Endothelial cell of umbilical vein (primary cell): ENCODE measurements around the gene RNF10. TPM values are rescaled to one million over a fixed set of nuclear protein-coding genes. Genes with fewer than 3 reads are reported as not detected.

Experiments used
- BruUV-seq: library from RNA; stranded (reverse); fragments of 400-500 nt; replicated peaks from 2 replicates; lab custom pipeline; 2021; lab: Mats Ljungman, UMichigan
- CTCF ChIA-PET: fragments of 300-600, 350-600 bp; sonication (Branson Sonifier 250); formaldehyde crosslinking; loops from one replicate; lab custom pipeline; 2021; ENCODE audit warnings: antibody characterized with exemption, inconsistent platforms; lab: Charles Lee
- POLR2A ChIA-PET: fragments of 300-600, 350-600 bp; sonication (Branson Sonifier 250); formaldehyde crosslinking; loops from one replicate; lab custom pipeline; 2021; ENCODE audit warnings: antibody characterized with exemption, inconsistent platforms; lab: Charles Lee
- DNase-seq: peaks from one replicate; pipeline ENCODE4 v3.0.0-alpha.2; 2011; ENCODE audit warnings: low read depth, low spot score
- FAIRE-seq: peaks from 2 replicates; lab custom pipeline; 2011; peaks lifted over from hg19 to GRCh38; lab: Jason Lieb, UNC
- H2AFZ ChIP-seq: 2 replicates; pipeline ENCODE4 v1.6.0; 2012; ENCODE audit warnings: low read depth, low read length, control low read depth, inconsistent platforms
- H3K27ac ChIP-seq: 2 replicates; pipeline ENCODE4 v1.5.1; 2011; ENCODE audit warnings: low read depth, mild to moderate bottlenecking, control low read depth, low read length, moderate library complexity; ENCODE audit not compliant: insufficient read depth
- H3K27me3 ChIP-seq, 2 experiments: 2 replicates each; pipeline versions ENCODE4 v1.6.0 to v1.6.1; 2011; ENCODE audit warnings: low read length in 2 of 2, mixed read lengths in 1 of 2; ENCODE audit not compliant: control insufficient read depth in 2 of 2, insufficient read depth in 2 of 2
- H3K36me3 ChIP-seq, 2 experiments: 2 replicates in 1 of 2; 3 replicates in 1 of 2; pipeline ENCODE4 v1.5.1; 2011; ENCODE audit warnings: low read length in 2 of 2, mild to moderate bottlenecking in 1 of 2, moderate library complexity in 1 of 2; ENCODE audit not compliant: control insufficient read depth in 2 of 2, insufficient read depth in 2 of 2; ENCODE audit errors: extremely low read depth in 1 of 2
- H3K4me1 ChIP-seq: 3 replicates; pipeline ENCODE4 v1.5.1; 2011; ENCODE audit warnings: mild to moderate bottlenecking, low read length; ENCODE audit not compliant: control insufficient read depth, insufficient read depth; ENCODE audit errors: extremely low read depth
- H3K4me2 ChIP-seq: 2 replicates; pipeline ENCODE4 v1.6.1; 2011; ENCODE audit warnings: low read length, control low read depth, mixed read lengths; ENCODE audit not compliant: insufficient read depth
- H3K4me3 ChIP-seq, 3 experiments: fragments of 200-600 bp in 1 of 3; sonication (generic), shearing (Covaris generic) in 1 of 3; replicated peaks in 1 of 3; 2 replicates each; pipeline ENCODE4 v1.5.1; 2011 to 2016; ENCODE audit warnings: control low read depth in 3 of 3, low read length in 3 of 3, mild to moderate bottlenecking in 2 of 3, inconsistent platforms in 1 of 3, low read depth in 1 of 3, moderate library complexity in 1 of 3; ENCODE audit not compliant: insufficient read depth in 1 of 3
- H3K79me2 ChIP-seq: 2 replicates; pipeline ENCODE4 v1.6.0; 2012; ENCODE audit warnings: low read length, inconsistent platforms; ENCODE audit not compliant: control insufficient read depth, insufficient read depth
- H3K9ac ChIP-seq: replicated peaks from 2 replicates; pipeline ENCODE3; 2011; ENCODE audit warnings: low read length, control low read depth; ENCODE audit not compliant: insufficient read depth; ENCODE audit errors: extremely low read depth
- H3K9me1 ChIP-seq: replicated peaks from 3 replicates; pipeline ENCODE4 v1.6.0; 2011; ENCODE audit warnings: mild to moderate bottlenecking, low read length; ENCODE audit not compliant: control insufficient read depth, insufficient read depth; ENCODE audit errors: extremely low read depth
- H3K9me3 ChIP-seq: replicated peaks from 2 replicates; pipeline ENCODE4 v1.5.1; 2012; ENCODE audit warnings: low read length, inconsistent platforms; ENCODE audit not compliant: control insufficient read depth, insufficient read depth
- H4K20me1 ChIP-seq: replicated peaks from 2 replicates; pipeline ENCODE3; 2011; ENCODE audit warnings: mild to moderate bottlenecking, low read length; ENCODE audit not compliant: control insufficient read depth, insufficient read depth; ENCODE audit errors: extremely low read depth
- CTCF ChIP-seq, 2 donors: IDR thresholded peaks; 1 replicate in 1 of 2; 2 replicates in 1 of 2; pipeline ENCODE4 v1.5.1; 2011; ENCODE audit warnings: low read length in 2 of 2, mild to moderate bottlenecking in 2 of 2, moderate library complexity in 2 of 2, control low read depth in 1 of 2, inconsistent platforms in 1 of 2, low read depth in 1 of 2; ENCODE audit not compliant: insufficient read depth in 1 of 2; ENCODE audit errors: extremely low read depth in 1 of 2
- EZH2 ChIP-seq: IDR thresholded peaks from 2 replicates; pipeline ENCODE4 v1.6.1; 2012; ENCODE audit warnings: borderline replicate concordance, low read depth, mild to moderate bottlenecking, moderate library complexity, low read length, inconsistent platforms; ENCODE audit not compliant: severe bottlenecking
- FOS ChIP-seq: IDR thresholded peaks from 2 replicates; pipeline ENCODE4 v1.6.1; 2011; ENCODE audit warnings: mild to moderate bottlenecking, low read length, moderate library complexity, borderline replicate concordance; ENCODE audit not compliant: insufficient read depth
- GATA2 ChIP-seq: IDR thresholded peaks from 2 replicates; pipeline ENCODE4 v1.7.0; 2011; ENCODE audit warnings: low read depth, mild to moderate bottlenecking, moderate library complexity, mixed read lengths, low read length; ENCODE audit not compliant: insufficient read length, insufficient read depth
- JUN ChIP-seq: IDR thresholded peaks from 2 replicates; pipeline ENCODE4 v1.6.1; 2011; ENCODE audit warnings: borderline replicate concordance, low read depth; ENCODE audit not compliant: insufficient read length, insufficient read depth
- MYC ChIP-seq: IDR thresholded peaks from one replicate; pipeline ENCODE4 v1.6.1; 2011; ENCODE audit warnings: mild to moderate bottlenecking, low read depth, low read length
- POLR2AphosphoS5 ChIP-seq: IDR thresholded peaks from 2 replicates; pipeline ENCODE4 v1.6.1; 2012; ENCODE audit warnings: low read depth, mild to moderate bottlenecking, control low read depth, low read length, moderate library complexity; ENCODE audit not compliant: insufficient read depth
- dilution Hi-C: fragments of 300-500 bp; cut with MboI; formaldehyde crosslinking; loops from one replicate; pipeline ENCODE4 v1.15.0; 2019; ENCODE audit warnings: low sequenced_read_pairs; ENCODE audit not compliant: extremely low pct_ligation_motif_present
- intact Hi-C: fragments of 100-400 bp; cut with micrococcal nuclease; formaldehyde crosslinking; loops from one replicate; pipeline ENCODE4 v1.10.0; 2022
- polyA plus RNA-seq, 4 experiments: library from polyadenylated mRNA; depleted of rRNA in 3 of 4; stranded (reverse) in 3 of 4; unstranded in 1 of 4; fragments of >200 nt; gene quantifications; 2 replicates each; pipeline versions ENCODE4 v1.2.1 to v1.2.3, GENCODE V29; 2011 to 2012; ENCODE audit warnings: missing spikeins in 1 of 4
- total RNA-seq: library from RNA; stranded (reverse); gene quantifications from 2 replicates; pipeline ENCODE4 v1.2.3, GENCODE V29; 2021

Gene RNF10
- total and polyA plus RNA-seq, 2 donors (not counting 3 experiments of a cell fraction or from before 2014, with no cell fraction given): 120 to 236 TPM

- dilution Hi-C loops (no loop called here), intact Hi-C loops (no loop called here)
- DNase-seq: peak; percentile 55
- FAIRE-seq: peak; percentile 84
- CTCF ChIA-PET: interaction anchor here (1.2 to 1.5 kb wide), 2 partner anchors 16 to 41 kb away, joined by 3 read pairs; partner anchors contain the start of gene COQ5
- no TSS peak for BruUV-seq
- H3K9me1 ChIP-seq: no peaks in the 10 kb centered on the region
- no peaks in the 10 kb centered on the region for H3K79me2 ChIP-seq
- TF ChIP-seq JUN (peak; percentile 24), POLR2AphosphoS5 (no peak), EZH2 (no peak), MYC (no peak), FOS (peak; percentile 39), CTCF (IDR thresholded peaks at IDR 0.05; ENCODE audit: extremely low read depth in 1 of 2, insufficient read depth in 1 of 2, low read depth in 1 of 2, low read length in 2 of 2) (no peak), GATA2 (peak; percentile 65)
- H3K9ac ChIP-seq: peak overlapping the region; percentile 19
- no peak overlapping the region for H2AFZ ChIP-seq
- H3K27me3 ChIP-seq: no peaks in the 10 kb centered on the region
- no peaks in the 10 kb centered on the region for H3K36me3 ChIP-seq
- H3K9me3 ChIP-seq: no peaks in the 10 kb centered on the region
- no peak overlapping the region for H3K4me3 ChIP-seq
- POLR2A ChIA-PET: no interaction called here
- H3K4me1 ChIP-seq: peaks cover 7% of the 10 kb centered on the region
- H4K20me1 ChIP-seq: no peaks in the 10 kb centered on the region
- H3K4me2 ChIP-seq: no peak overlapping the region
- H3K27ac ChIP-seq: peak overlapping the region; percentile 70
These were observed 46.0 kb upstream of the RNF10 start for GRCh38 chr12:120488057-120488640.
